A549 treated with Mapracorat at 1 μM for 4 hours (cell line): ENCODE results near the gene KRT7. TPM values are rescaled to one million over a fixed set of nuclear protein-coding genes. Genes with fewer than 3 reads are reported as not detected.

ENCODE experiments used
- total RNA-seq: library from RNA; stranded (reverse); fragments of 200-300 nt; extraction: Qiagen RNA extraction; gene quantifications from 5 replicates; pipeline ENCODE4 v1.2.3, GENCODE V29; 2022

KRT7 gene
- total RNA-seq, result 4,849 to 5,975 TPM (median 5,509 TPM) in 5 replicates

DNA sequence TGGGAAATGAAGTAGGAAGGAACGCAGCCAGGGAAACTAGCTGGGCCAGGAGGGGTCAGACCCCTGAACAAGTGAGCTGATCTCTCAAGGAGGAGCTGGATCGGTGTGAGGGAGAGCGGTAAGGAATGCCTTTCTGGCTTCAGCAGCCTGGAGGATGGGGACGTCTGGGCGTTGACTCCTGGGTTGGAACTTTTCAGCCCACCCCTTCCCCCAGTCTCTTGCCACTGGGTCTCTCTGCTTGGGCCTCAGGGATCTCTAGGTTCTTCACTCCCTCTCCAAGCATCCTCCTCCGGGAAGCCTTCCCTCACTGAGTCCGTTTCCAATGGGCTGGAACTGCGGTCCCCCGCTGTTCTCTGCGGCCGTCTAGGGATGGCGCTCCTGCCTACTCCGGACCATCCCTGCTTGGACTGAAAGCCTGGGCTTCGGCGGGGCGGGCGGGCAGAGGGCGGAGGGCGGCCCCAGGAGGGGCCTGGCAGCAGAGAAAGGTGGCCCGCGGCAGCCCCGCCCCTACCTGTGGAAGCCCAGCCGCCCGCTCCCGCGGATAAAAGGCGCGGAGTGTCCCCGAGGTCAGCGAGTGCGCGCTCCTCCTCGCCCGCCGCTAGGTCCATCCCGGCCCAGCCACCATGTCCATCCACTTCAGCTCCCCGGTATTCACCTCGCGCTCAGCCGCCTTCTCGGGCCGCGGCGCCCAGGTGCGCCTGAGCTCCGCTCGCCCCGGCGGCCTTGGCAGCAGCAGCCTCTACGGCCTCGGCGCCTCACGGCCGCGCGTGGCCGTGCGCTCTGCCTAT is at the start of gene KRT7:
KRT7 (plus strand) TSS at position 570 of the 788 bp plus-strand sequence; CDS start at position 624, 54 bp downstream.

DNA sequence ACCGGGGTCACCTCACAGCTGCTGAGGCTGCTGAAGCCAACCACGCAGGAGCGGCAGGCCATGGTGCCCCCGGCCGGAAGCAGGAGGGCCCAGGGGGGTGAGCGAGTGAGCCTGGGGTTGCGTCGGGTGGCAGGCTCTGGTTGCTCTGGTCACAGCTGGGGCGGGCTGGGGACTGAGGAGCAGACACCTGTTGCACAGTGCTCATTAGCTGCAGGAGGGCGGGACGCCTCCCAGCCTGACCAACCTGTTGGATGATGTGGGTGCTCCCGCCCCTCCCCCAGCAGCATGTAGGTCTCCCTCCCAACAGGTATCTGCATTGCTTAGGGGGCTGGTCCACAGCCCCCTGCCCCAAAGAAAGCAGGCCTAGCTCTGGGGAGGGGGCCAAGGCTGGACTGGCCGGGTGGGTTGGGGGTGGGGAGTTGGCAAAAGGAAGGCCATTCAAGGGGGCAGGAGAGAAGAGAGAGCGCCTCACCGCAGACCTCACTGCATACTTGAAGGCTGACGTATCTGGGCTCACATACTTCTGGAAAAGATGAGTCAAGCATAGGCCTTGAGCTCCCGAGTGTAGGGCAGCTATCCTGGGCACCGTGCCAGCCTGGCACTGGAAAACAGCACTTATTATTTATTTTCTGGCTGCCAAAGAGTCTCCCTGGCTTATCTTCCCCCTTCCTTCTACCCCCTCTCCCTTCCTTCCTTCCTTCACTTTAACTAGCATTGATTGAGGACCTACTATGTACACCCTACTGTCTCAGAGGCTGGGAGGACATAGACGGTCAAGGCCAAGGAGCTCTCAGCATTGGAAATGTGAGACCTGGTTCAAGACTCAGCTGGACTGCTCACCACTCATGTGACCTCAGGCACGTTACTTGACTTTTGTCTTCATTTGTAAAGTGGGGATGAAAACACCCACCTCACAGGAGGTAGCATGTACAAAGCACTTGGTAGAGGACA is 40.9 kb upstream of the KRT7 start, which contains the start of gene KRT80:
KRT80 (minus strand) TSS at position 174 of the 951 bp plus-strand sequence; CDS start at position 62, 112 bp downstream.

DNA sequence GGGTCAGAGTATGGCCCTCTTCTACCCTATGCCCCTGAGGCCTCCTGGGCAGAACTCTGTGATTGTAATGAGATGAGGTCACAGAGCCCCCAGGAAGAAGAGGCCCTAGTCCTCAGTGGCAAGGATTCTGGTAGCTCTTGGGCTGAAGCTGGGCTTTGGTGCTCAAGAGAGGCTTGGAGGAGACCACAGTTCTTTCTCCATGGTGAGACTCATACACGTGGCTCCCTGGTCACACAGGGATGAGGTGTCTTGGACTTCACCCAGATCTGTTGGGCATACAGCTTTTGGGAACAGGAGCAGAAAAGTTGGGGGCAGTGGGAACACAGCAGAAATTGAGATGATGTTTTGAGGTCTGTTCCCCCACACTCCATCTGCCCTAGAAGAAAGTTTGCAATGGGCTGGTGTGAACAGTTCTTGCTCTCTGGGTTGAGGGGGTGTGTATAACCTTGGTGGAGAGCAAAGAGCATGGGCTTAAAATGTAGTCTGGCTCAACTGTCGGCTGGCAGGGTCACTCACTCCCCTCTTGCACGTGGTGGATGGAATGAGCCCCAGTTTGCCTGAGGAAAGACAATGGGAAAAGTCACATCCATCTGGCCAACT is 41.6 kb downstream of the KRT7 start, which contains the start of gene KRT86:
KRT86 (plus strand) TSS at position 125 of the 600 bp plus-strand sequence. CDS start 27,272 bp downstream, outside the sequence.

DNA sequence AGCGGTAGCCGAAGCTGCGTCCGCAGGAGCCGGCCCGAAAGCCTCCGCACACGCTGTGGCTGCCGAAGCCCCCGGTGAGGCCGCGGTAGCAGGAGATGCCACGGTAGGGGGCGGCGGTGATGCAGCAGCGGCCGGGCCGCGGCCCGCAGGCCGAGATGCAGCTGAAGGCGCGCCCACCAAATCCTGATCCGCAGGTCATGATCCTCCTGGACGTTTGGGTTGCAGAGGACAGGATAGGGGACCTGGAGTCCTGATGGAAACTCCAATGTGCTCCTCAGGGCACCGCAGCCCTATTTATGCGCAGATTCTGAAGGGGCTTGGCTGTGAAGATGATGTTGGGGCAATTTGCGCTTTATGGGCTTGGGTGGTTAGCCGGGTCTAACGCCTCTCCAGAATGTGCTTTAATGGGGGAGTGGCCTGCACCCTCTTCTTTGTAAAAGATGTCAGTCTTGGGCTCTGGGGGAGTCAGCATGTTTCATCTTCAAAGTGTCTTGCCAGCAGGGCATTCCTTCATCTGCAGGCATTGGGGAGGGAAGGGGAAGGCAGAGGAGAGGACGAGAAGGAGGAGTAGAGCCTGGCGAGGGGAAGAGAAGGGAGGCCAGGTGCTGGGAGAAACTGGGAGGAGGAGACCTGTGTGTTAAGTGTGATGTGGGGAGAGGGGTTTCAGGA is 58.4 kb downstream of the KRT7 start, which contains the start of gene KRT81:
KRT81 (minus strand) TSS at position 268 of the 669 bp plus-strand sequence; CDS start at position 199, 69 bp downstream.

Other genes with a start within 250 kb of the KRT7 start
- 0.36 to 1.2 TPM (median 0.83 TPM) in 5 replicates for gene TAMALIN, start 226.3 kb upstream of the KRT7 start, total RNA-seq
- 31.1 to 46.7 TPM (median 34.6 TPM) in 5 replicates for gene NR4A1, start 181.8 kb upstream of the KRT7 start, total RNA-seq
- 75.2 to 106 TPM (median 91.4 TPM) in 5 replicates for gene ATG101, start 163.3 kb upstream of the KRT7 start, total RNA-seq
- gene SMIM41, start 153.5 kb upstream of the KRT7 start, total RNA-seq, result not detected in 5 replicates
- 38.9 to 58.0 TPM (median 46.2 TPM) in 5 replicates for gene KRT80, start 41.2 kb upstream of the KRT7 start, total RNA-seq
- gene KRT86, start 41.4 kb downstream of the KRT7 start, total RNA-seq, result 23.1 to 49.2 TPM (median 47.0 TPM) in 5 replicates
- 3,076 to 4,171 TPM (median 4,026 TPM) in 5 replicates for gene KRT81, start 58.3 kb downstream of the KRT7 start, total RNA-seq
- 2.4 to 6.6 TPM (median 6.0 TPM) in 5 replicates for gene KRT83, start 88.2 kb downstream of the KRT7 start, total RNA-seq
- gene KRT85, start 134.2 kb downstream of the KRT7 start, total RNA-seq, result 0.06 to 0.08 TPM (median 0.07 TPM) in 4 of 5 replicates, not detected in the other
- gene KRT84, start 152.4 kb downstream of the KRT7 start, total RNA-seq, result not detected in 5 replicates
- not detected in 5 replicates for gene KRT82, start 173.1 kb downstream of the KRT7 start, total RNA-seq
- 0.07 to 0.14 TPM (median 0.10 TPM) in 4 of 5 replicates, not detected in the other for gene KRT75, start 201.1 kb downstream of the KRT7 start, total RNA-seq
- 0.07 TPM in 1 of 5 replicates, not detected in the others for gene KRT6B, start 218.9 kb downstream of the KRT7 start, total RNA-seq
- gene KRT6C, start 240.6 kb downstream of the KRT7 start, total RNA-seq, result not detected in 5 replicates